ENCODE measurements around the gene RALBP1. TPM values are rescaled to one million over a fixed set of nuclear protein-coding genes. Genes with fewer than 3 reads are reported as not detected.
A peak's percentile ranks its signal among the peaks of the same experiment; 100 is the strongest.

RALBP1 gene
- total RNA-seq, 2 donors from 2014 or later, result 59.4 to 70.4 TPM

- DNase-seq (no peak), ATAC-seq (no peak)
- intact Hi-C loops (cut with DNase I, micrococcal nuclease), result no loop called here
These were observed 60.2 kb downstream of the RALBP1 start for GRCh38 chr18:9535430-9535991.

GRCh38 chr18:9536354-9537152 is 61.2 kb downstream of the RALBP1 start:
- ATAC-seq, result no peak
- intact Hi-C loops (cut with DNase I, micrococcal nuclease), result no loop called here
- no peak for DNase-seq

- ATAC-seq (no peak), DNase-seq (no peak)
- intact Hi-C loops (cut with DNase I, micrococcal nuclease), result no loop called here
These were observed 62.4 kb downstream of the RALBP1 start for GRCh38 chr18:9537677-9538076.

- DNase-seq (no peak), ATAC-seq (no peak)
- intact Hi-C loops (cut with DNase I, micrococcal nuclease), result no loop called here
These were observed 64.0 kb downstream of the RALBP1 start for GRCh38 chr18:9539283-9539682.

GRCh38 chr18:9539938-9540337 is 64.6 kb downstream of the RALBP1 start:
- no peak for DNase-seq
- no peak for ATAC-seq
- intact Hi-C loops (cut with DNase I, micrococcal nuclease), result no loop called here

- intact Hi-C loops (cut with DNase I, micrococcal nuclease), result no loop called here
- ATAC-seq (peak; percentile 17), DNase-seq (no peak)
These were observed 67.6 kb downstream of the RALBP1 start for GRCh38 chr18:9542924-9543323.

GRCh38 chr18:9545029-9545428 is 69.7 kb downstream of the RALBP1 start:
- ATAC-seq (no peak), DNase-seq (no peak)
- intact Hi-C loops (cut with DNase I, micrococcal nuclease), result no loop called here

- no peak for DNase-seq
- intact Hi-C loops (cut with DNase I, micrococcal nuclease), result no loop called here
- no peak for ATAC-seq
These were observed 71.2 kb downstream of the RALBP1 start for GRCh38 chr18:9546468-9546867.

GRCh38 chr18:9547782-9548181 is 72.5 kb downstream of the RALBP1 start:
- intact Hi-C loops (cut with DNase I, micrococcal nuclease), result no loop called here
- DNase-seq, result no peak
- no peak for ATAC-seq

- ATAC-seq, result peak; percentile 57
These were observed 74.1 kb downstream of the RALBP1 start for GRCh38 chr18:9549405-9549804.

GRCh38 chr18:9550429-9550828 is 75.1 kb downstream of the RALBP1 start:
- no peak for ATAC-seq

More at GRCh38 chr18:9549405-9549804, 74.1 kb downstream of the RALBP1 start:
- no peak for DNase-seq
- intact Hi-C loops (cut with DNase I, micrococcal nuclease), result no loop called here

GRCh38 chr18:9552191-9552590 is 76.9 kb downstream of the RALBP1 start:
- ATAC-seq, result no peak
- no peak for DNase-seq
- intact Hi-C loops (cut with DNase I, micrococcal nuclease), result no loop called here

More at GRCh38 chr18:9550429-9550828, 75.1 kb downstream of the RALBP1 start:
- no peak for DNase-seq
- intact Hi-C loops (cut with DNase I, micrococcal nuclease), result no loop called here

GRCh38 chr18:9552616-9553015 is 77.3 kb downstream of the RALBP1 start:
- ATAC-seq (no peak), DNase-seq (no peak)
- intact Hi-C loops (cut with DNase I, micrococcal nuclease), result no loop called here

- ATAC-seq (no peak), DNase-seq (no peak)
- intact Hi-C loops (cut with DNase I, micrococcal nuclease), result no loop called here
These were observed 82.1 kb downstream of the RALBP1 start for GRCh38 chr18:9557250-9557943.

- intact Hi-C loops (cut with DNase I, micrococcal nuclease), result no loop called here
- ATAC-seq (no peak), DNase-seq (no peak)
These were observed 83.2 kb downstream of the RALBP1 start for GRCh38 chr18:9558387-9559064.

- intact Hi-C loops (cut with DNase I, micrococcal nuclease), result no loop called here
- ATAC-seq (no peak), DNase-seq (no peak)
These were observed 83.9 kb downstream of the RALBP1 start for GRCh38 chr18:9559253-9559652.

GRCh38 chr18:9561759-9562158 is 86.4 kb downstream of the RALBP1 start:
- no peak for ATAC-seq
- DNase-seq, result no peak
- intact Hi-C loops (cut with DNase I, micrococcal nuclease), result no loop called here

GRCh38 chr18:9562584-9562983 is 87.3 kb downstream of the RALBP1 start:
- ATAC-seq, result no peak
- intact Hi-C loops (cut with DNase I, micrococcal nuclease), result no loop called here
- no peak for DNase-seq

- DNase-seq (no peak), ATAC-seq (no peak)
- intact Hi-C loops (cut with DNase I, micrococcal nuclease), result no loop called here
These were observed 88.0 kb downstream of the RALBP1 start for GRCh38 chr18:9563331-9563730.

GRCh38 chr18:9565407-9565806 is 90.1 kb downstream of the RALBP1 start:
- ATAC-seq, result no peak
- no peak for DNase-seq
- intact Hi-C loops (cut with DNase I, micrococcal nuclease), result no loop called here
